GM19193 (cell line): ENCODE data around the gene CAMK2A.

ENCODE experiments used
- POLR2A ChIP-seq: IDR thresholded peaks from 4 replicates; pipeline ENCODE4 v1.6.1; 2011; ENCODE audit not compliant: insufficient read depth, insufficient read length; ENCODE audit errors: extremely low read depth

Gene CAMK2A

GRCh38 chr5:150213530-150213929 is 76.0 kb downstream of the CAMK2A start:
- TF ChIP-seq POLR2A = no peak

DNA sequence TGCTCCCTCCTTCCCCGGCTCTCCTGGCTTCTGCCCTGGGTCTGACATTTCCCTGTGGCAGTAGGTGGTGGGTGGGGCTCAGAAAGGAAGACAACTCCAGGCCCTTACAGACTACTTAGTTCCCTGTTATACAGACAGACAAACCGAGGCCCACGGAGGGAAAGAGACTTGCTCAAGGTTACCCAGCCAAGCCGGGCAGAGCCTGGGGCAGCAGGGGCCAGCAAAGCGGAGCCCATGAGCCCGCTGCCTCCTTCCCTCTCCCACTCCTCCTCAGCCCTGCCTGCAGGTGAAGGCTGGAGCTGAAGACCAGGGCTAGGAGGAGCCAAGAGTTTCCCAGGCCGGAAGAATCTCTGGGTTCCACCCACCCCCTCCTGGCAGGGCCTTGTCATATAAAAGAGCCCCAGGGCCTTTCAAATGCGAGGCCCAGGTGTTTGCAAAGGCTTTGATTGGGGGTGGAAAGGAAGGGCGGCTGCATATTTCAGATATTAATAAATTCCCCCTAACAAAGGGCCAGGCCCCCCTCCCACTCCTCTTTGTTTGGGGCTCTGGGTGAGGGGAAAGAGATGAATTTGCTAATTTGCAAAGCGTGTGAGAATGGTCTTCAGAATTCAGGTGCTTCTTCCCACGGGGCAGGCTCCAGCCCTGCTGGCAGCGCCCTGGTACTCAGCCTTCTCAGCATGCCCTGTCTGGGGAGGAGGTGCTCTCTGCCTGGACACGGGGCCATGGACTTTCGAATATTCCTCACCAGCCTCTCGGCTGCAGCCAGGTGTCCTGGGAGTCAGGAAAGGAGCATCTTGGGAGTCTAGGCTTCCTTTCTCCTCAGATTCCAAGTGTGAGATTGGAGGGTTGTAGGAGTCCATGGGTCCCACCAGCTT is 78.2 kb downstream of the CAMK2A start:
- no peak for TF ChIP-seq POLR2A

GRCh38 chr5:150210644-150211043 is 78.9 kb downstream of the CAMK2A start:
- no peak for TF ChIP-seq POLR2A

GRCh38 chr5:150209099-150209635 is 80.4 kb downstream of the CAMK2A start:
- TF ChIP-seq POLR2A = no peak

- no peak for TF ChIP-seq POLR2A
These were observed 81.1 kb downstream of the CAMK2A start for GRCh38 chr5:150208187-150209098.

GRCh38 chr5:150206779-150207115 is 82.8 kb downstream of the CAMK2A start:
- TF ChIP-seq POLR2A = no peak

DNA sequence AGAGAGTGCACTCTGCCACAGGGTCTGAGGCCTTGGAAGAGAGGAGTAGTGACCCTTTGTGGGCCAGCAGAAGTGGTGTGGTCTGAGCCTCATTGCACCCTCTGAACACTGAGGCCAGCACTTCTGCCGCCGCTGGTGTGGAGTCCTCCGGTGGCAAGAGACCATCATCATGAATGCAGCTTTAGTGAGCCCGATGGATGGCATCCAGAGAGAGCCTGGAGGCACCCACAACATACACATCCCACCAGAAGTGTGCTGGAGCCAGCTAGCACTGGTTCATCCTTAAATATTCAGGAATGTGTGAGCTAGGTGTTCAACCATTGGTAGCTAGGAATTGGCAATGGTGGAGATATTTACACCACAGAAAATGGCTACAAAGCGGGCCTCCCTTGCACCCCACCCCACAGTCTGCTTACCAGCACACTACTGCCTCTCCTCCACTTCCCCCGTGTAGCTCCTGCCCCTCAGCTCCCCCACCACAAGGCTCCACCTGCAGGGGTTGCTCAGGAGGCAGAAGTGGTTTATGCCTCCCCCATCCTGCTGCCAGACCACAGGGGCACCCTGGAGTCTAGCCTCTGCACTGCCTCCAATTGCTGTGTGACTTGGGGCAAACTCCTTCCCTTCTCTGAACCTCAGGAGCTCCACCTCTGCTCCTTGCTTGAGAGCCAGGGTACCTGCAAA is 83.3 kb downstream of the CAMK2A start:
- no peak for TF ChIP-seq POLR2A

GRCh38 chr5:150204590-150204960 is 85.0 kb downstream of the CAMK2A start:
- no peak for TF ChIP-seq POLR2A

DNA sequence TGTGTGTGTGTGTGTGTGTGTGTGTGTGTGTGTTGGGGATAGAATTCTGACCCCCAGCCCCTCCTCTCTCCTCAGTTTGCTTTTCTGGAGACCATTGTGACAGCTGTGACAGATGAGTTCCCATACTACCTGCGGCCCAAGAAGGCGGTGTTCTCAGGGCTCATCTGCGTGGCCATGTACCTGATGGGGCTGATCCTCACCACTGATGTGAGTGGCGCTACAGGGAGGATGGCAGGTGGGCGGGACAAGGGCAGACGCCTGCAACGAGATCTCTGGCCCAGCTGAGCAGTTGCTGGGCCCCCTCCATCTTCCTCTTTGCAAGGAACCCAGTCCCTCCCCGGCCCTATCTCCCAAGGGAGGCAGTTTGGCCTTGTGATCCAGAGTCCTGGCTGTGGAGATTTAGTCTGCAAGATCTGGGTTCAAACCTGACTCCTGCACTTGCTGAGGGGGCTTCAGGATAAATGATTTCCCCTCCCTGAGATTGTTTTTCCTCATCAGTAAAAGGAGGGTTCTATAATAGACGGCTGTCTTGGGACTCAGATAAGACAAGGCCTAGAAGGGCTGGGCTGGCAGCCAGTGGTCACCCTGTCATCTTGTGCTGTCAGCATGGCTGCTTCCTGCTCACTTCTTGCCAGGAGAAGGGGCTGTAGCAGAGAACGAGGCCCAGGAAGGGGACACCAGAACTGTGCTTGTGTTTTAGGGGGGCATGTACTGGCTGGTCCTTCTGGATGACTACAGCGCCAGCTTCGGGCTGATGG is 85.6 kb downstream of the CAMK2A start:
- TF ChIP-seq POLR2A = no peak

DNA sequence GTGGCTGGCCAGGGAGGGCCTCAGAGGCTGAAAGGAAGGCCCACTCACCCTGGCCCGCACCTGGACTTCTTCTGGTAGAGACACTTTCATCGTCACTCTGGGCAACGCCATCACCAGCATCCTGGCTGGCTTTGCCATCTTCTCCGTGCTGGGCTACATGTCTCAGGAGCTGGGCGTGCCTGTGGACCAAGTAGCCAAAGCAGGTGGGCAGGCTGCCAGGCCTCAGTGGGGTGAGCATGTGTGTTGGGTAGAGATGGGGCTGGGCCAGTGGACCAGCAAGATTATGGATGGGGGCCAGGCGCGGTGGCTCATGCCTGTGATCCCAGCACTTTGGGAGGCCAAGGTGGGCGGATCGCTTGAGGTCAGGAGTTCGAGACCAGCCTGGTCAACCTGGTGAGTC is 87.1 kb downstream of the CAMK2A start:
- no peak for TF ChIP-seq POLR2A

- no peak for TF ChIP-seq POLR2A
These were observed 92.1 kb downstream of the CAMK2A start for GRCh38 chr5:150197476-150197875.

- TF ChIP-seq POLR2A = no peak
These were observed 92.6 kb downstream of the CAMK2A start for GRCh38 chr5:150196986-150197385.

DNA sequence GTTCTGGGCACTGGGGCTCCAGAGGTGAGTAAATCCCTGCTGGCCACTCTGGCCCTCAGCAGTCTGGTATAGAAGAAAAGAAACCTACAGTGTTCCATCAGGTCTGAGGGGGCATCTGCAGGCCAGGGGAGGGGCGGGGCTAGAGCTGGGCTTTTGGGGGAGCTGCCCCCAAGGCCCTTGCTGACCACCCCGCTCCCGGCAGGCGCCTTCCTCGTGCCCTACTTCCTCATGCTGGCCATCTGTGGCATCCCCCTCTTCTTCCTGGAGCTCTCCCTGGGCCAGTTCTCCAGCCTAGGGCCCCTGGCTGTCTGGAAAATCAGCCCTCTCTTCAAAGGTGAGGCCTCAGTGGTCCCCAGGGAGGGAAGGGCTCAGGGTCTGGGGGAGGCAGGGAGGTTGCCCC is 93.1 kb downstream of the CAMK2A start:
- TF ChIP-seq POLR2A = no peak
